22Rv1 (cell line): ENCODE results near the gene KRT3.
"Not testable (repeated sequence)": the region's sequence is repeated elsewhere in the genome, so short reads cannot be mapped to it uniquely, and the experiment has no call there.

Experiments
- H3K27ac ChIP-seq: fragments of 450-650 bp; 2 replicates; pipeline ENCODE4 v1.5.1; 2017
- CTCF ChIP-seq: fragments of 450-650 bp; IDR thresholded peaks from 2 replicates; pipeline ENCODE4 v1.5.1; 2017; ENCODE audit warnings: mild to moderate bottlenecking
- ZFX ChIP-seq: fragments of 450-650 bp; IDR thresholded peaks from 2 replicates; pipeline ENCODE4 v1.6.1; 2017; ENCODE audit warnings: antibody characterized with exemption, borderline replicate concordance

The KRT3 gene

GRCh38 chr12:52767020-52767379 is 28.9 kb downstream of the KRT3 start:
- H3K27ac ChIP-seq = no peak overlapping the region
- TF ChIP-seq ZFX (no peak), CTCF (no peak)

GRCh38 chr12:52766351-52767019 is 29.4 kb downstream of the KRT3 start:
- no peak for TF ChIP-seq ZFX
- TF ChIP-seq CTCF = no peak
- no peak overlapping the region for H3K27ac ChIP-seq

DNA sequence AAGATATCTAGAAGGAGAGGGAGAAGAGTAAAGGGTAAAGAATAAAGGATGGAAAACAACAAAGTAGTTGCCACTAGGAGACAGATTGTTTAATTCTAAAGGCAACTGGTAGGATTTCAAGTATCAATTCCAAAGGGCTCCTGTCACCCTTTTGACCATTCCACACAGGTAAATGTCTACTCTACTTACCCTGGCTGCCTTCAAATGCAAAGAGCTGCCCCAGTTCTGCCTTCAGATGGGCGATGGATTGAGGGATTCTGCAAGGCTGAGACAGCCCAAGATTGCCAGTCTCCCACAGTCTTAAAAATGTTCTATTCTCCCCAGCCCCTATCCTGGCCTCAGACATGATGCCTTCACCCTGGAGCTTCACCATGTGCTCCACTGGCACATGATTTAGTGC is 30.2 kb downstream of the KRT3 start:
- no peak overlapping the region for H3K27ac ChIP-seq
- TF ChIP-seq CTCF = no peak
- no peak for TF ChIP-seq ZFX

GRCh38 chr12:52763991-52764390 is 31.9 kb downstream of the KRT3 start:
- H3K27ac ChIP-seq = no peak overlapping the region
- TF ChIP-seq ZFX (no peak), CTCF (no peak)

DNA sequence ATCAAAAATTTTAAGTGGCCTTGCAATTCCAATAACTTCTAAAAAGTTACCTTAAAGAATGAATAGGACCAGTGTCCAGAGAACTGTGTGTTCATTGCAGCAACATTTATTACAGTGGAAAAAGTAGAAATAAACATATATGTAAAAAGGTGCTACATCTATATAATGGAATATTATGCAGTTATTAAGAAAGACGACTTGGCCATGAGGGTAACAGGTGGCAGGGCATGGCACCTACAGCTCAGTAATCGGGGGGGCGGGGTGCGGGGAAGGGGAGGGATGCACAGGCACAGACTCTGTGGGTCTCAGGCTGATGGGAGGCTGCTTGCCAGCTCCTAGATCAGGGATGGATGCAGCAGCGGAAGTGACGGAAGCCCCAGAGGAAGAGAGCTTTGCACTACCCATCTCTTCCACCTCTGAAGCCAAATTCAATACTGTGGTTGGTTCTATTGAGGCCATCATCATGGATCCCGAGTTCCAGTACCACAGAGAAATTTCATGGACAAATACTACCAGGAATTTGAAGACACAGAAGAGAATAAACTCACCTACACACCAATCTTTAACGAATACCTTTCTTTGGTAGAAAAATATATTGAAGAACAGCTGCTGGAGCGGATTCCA is 32.8 kb downstream of the KRT3 start:
- H3K27ac ChIP-seq = no peak overlapping the region
- no peak for TF ChIP-seq CTCF
- no peak for TF ChIP-seq ZFX

- H3K27ac ChIP-seq = no peak overlapping the region
- TF ChIP-seq ZFX (no peak), CTCF (no peak)
Measured at GRCh38 chr12:52761802-52762201, 34.1 kb downstream of the KRT3 start.

- H3K27ac ChIP-seq = not testable (repeated sequence)
Measured at GRCh38 chr12:52761218-52761617, 34.7 kb downstream of the KRT3 start.

- no peak for TF ChIP-seq CTCF
- TF ChIP-seq ZFX = no peak
- H3K27ac ChIP-seq = no peak overlapping the region
Measured at GRCh38 chr12:52760623-52761022, 35.3 kb downstream of the KRT3 start.
